Activated T-cell treated with anti-CD3 and anti-CD28 coated beads, Interleukin-2, amount 50 U/mL, for 4 hours (primary cell): ENCODE data around the gene CDK5RAP2. TPM values are rescaled to one million over a fixed set of nuclear protein-coding genes. Genes with fewer than 3 reads are reported as not detected.

ENCODE experiments used
- ATAC-seq, 2 donors: fragments of 200-7000 bp; cut with Tn5 transposase; one replicate each; pipeline ENCODE4 v1.10.0; 2021
- DNase-seq: peaks from one replicate; pipeline ENCODE4 v3.0.0-alpha.2; 2020
- H3K27me3 Mint-ChIP-seq: one replicate; pipeline ENCODE4 v1.8.0; 2021; ENCODE audit warnings: low read depth, mixed read lengths
- H3K36me3 Mint-ChIP-seq: one replicate; pipeline ENCODE4 v1.8.0; 2022; ENCODE audit warnings: mixed read lengths; ENCODE audit not compliant: insufficient read depth
- H3K4me1 Mint-ChIP-seq: one replicate; pipeline ENCODE4 v1.8.0; 2021; ENCODE audit warnings: low read depth, mixed read lengths
- H3K4me3 Mint-ChIP-seq: one replicate; pipeline ENCODE4 v1.8.0; 2021; ENCODE audit warnings: mild to moderate bottlenecking, moderate library complexity, mixed read lengths
- H3K9me3 Mint-ChIP-seq: one replicate; pipeline ENCODE4 v1.8.0; 2021; ENCODE audit warnings: mixed read lengths
- total RNA-seq, 3 donors: library from RNA; stranded (reverse); gene quantifications; one replicate each; pipeline ENCODE4 v1.2.1, GENCODE V29; 2021

The CDK5RAP2 gene
- total RNA-seq, 3 donors from 2014 or later, result 34.2 to 36.2 (median 35.1) TPM

GRCh38 chr9:120377268-120378159 lies 202.5 kb downstream of the CDK5RAP2 start:
- Mint-ChIP-seq H3K4me3 (no peak overlapping the region), H3K27me3 (no peaks in the 10 kb centered on the region), H3K36me3 (peaks cover 11% of the 10 kb centered on the region), H3K4me1 (no peaks in the 10 kb centered on the region), H3K9me3 (peaks cover 12% of the 10 kb centered on the region)
- ATAC-seq, result no peak
- no peak for DNase-seq

GRCh38 chr9:120376101-120376500 lies 203.9 kb downstream of the CDK5RAP2 start:
- H3K27me3 Mint-ChIP-seq, result no peaks in the 10 kb centered on the region
- H3K9me3 Mint-ChIP-seq, result peaks cover 12% of the 10 kb centered on the region
- DNase-seq (no peak), ATAC-seq (no peak)
- no peak overlapping the region for H3K4me3 Mint-ChIP-seq
- peaks cover 8% of the 10 kb centered on the region for H3K36me3 Mint-ChIP-seq
- H3K4me1 Mint-ChIP-seq, result no peaks in the 10 kb centered on the region

- H3K4me3 Mint-ChIP-seq, result no peak overlapping the region
- H3K4me1 Mint-ChIP-seq, result no peaks in the 10 kb centered on the region
- no peaks in the 10 kb centered on the region for H3K27me3 Mint-ChIP-seq
- DNase-seq, result no peak
- no peak for ATAC-seq
- peaks cover 8% of the 10 kb centered on the region for H3K36me3 Mint-ChIP-seq
- H3K9me3 Mint-ChIP-seq, result peaks cover 10% of the 10 kb centered on the region
Observed at GRCh38 chr9:120375316-120375715, 204.7 kb downstream of the CDK5RAP2 start.

GRCh38 chr9:120374817-120375216 lies 205.2 kb downstream of the CDK5RAP2 start:
- Mint-ChIP-seq H3K36me3 (peaks cover 8% of the 10 kb centered on the region), H3K4me3 (no peak overlapping the region), H3K27me3 (no peaks in the 10 kb centered on the region), H3K9me3 (peaks cover 6% of the 10 kb centered on the region), H3K4me1 (no peaks in the 10 kb centered on the region)
- DNase-seq, result no peak
- ATAC-seq, result no peak

GRCh38 chr9:120374239-120374638 lies 205.7 kb downstream of the CDK5RAP2 start:
- peaks cover 6% of the 10 kb centered on the region for H3K9me3 Mint-ChIP-seq
- H3K4me1 Mint-ChIP-seq, result no peaks in the 10 kb centered on the region
- DNase-seq (no peak), ATAC-seq (no peak)
- H3K27me3 Mint-ChIP-seq, result no peaks in the 10 kb centered on the region
- peaks cover 8% of the 10 kb centered on the region for H3K36me3 Mint-ChIP-seq
- H3K4me3 Mint-ChIP-seq, result no peak overlapping the region

GRCh38 chr9:120372040-120372439 lies 207.9 kb downstream of the CDK5RAP2 start:
- no peak for DNase-seq
- Mint-ChIP-seq H3K36me3 (peaks cover 4% of the 10 kb centered on the region), H3K4me3 (no peak overlapping the region), H3K27me3 (no peaks in the 10 kb centered on the region), H3K4me1 (no peaks in the 10 kb centered on the region), H3K9me3 (peaks cover 6% of the 10 kb centered on the region)
- ATAC-seq, result no peak

GRCh38 chr9:120369608-120370220 lies 210.3 kb downstream of the CDK5RAP2 start:
- Mint-ChIP-seq H3K9me3 (peaks cover 6% of the 10 kb centered on the region), H3K27me3 (no peaks in the 10 kb centered on the region), H3K4me1 (no peaks in the 10 kb centered on the region), H3K36me3 (no peaks in the 10 kb centered on the region), H3K4me3 (no peak overlapping the region)
- ATAC-seq, result no peak
- no peak for DNase-seq

- DNase-seq (no peak), ATAC-seq (no peak)
- Mint-ChIP-seq H3K9me3 (peaks cover 6% of the 10 kb centered on the region), H3K27me3 (no peaks in the 10 kb centered on the region), H3K4me1 (no peaks in the 10 kb centered on the region), H3K36me3 (no peaks in the 10 kb centered on the region), H3K4me3 (no peak overlapping the region)
Observed at GRCh38 chr9:120368799-120369198, 211.2 kb downstream of the CDK5RAP2 start.

GRCh38 chr9:120366644-120367019 lies 213.3 kb downstream of the CDK5RAP2 start:
- no peak for ATAC-seq

GRCh38 chr9:120365386-120365785 lies 214.6 kb downstream of the CDK5RAP2 start:
- ATAC-seq (no peak), DNase-seq (no peak)
- H3K36me3 Mint-ChIP-seq, result no peaks in the 10 kb centered on the region
- H3K27me3 Mint-ChIP-seq, result no peaks in the 10 kb centered on the region
- no peak overlapping the region for H3K4me3 Mint-ChIP-seq
- H3K4me1 Mint-ChIP-seq, result no peaks in the 10 kb centered on the region
- H3K9me3 Mint-ChIP-seq, result peaks cover 6% of the 10 kb centered on the region

More at GRCh38 chr9:120366644-120367019, 213.3 kb downstream of the CDK5RAP2 start:
- Mint-ChIP-seq H3K27me3 (no peaks in the 10 kb centered on the region), H3K4me1 (no peaks in the 10 kb centered on the region), H3K9me3 (peaks cover 6% of the 10 kb centered on the region), H3K4me3 (no peak overlapping the region), H3K36me3 (no peaks in the 10 kb centered on the region)
- DNase-seq, result no peak

GRCh38 chr9:120363697-120364096 lies 216.3 kb downstream of the CDK5RAP2 start:
- Mint-ChIP-seq H3K4me1 (no peaks in the 10 kb centered on the region), H3K9me3 (peaks cover 4% of the 10 kb centered on the region), H3K27me3 (no peaks in the 10 kb centered on the region), H3K36me3 (no peaks in the 10 kb centered on the region), H3K4me3 (no peak overlapping the region)
- DNase-seq, result no peak
- no peak for ATAC-seq

GRCh38 chr9:120362446-120362845 lies 217.5 kb downstream of the CDK5RAP2 start:
- no peaks in the 10 kb centered on the region for H3K9me3 Mint-ChIP-seq

GRCh38 chr9:120361551-120361950 lies 218.4 kb downstream of the CDK5RAP2 start:
- H3K4me3 Mint-ChIP-seq, result no peak overlapping the region
- no peaks in the 10 kb centered on the region for H3K9me3 Mint-ChIP-seq
- DNase-seq (no peak), ATAC-seq (no peak)
- H3K36me3 Mint-ChIP-seq, result no peaks in the 10 kb centered on the region
- no peaks in the 10 kb centered on the region for H3K4me1 Mint-ChIP-seq
- H3K27me3 Mint-ChIP-seq, result no peaks in the 10 kb centered on the region

More at GRCh38 chr9:120362446-120362845, 217.5 kb downstream of the CDK5RAP2 start:
- Mint-ChIP-seq H3K4me1 (no peaks in the 10 kb centered on the region), H3K36me3 (no peaks in the 10 kb centered on the region), H3K27me3 (no peaks in the 10 kb centered on the region), H3K4me3 (no peak overlapping the region)
- DNase-seq, result no peak
- ATAC-seq, result no peak

GRCh38 chr9:120360510-120360909 lies 219.5 kb downstream of the CDK5RAP2 start:
- no peak for DNase-seq

GRCh38 chr9:120360046-120360445 lies 219.9 kb downstream of the CDK5RAP2 start:
- ATAC-seq (no peak), DNase-seq (no peak)
- H3K36me3 Mint-ChIP-seq, result no peaks in the 10 kb centered on the region
- H3K4me3 Mint-ChIP-seq, result no peak overlapping the region
- H3K27me3 Mint-ChIP-seq, result no peaks in the 10 kb centered on the region
- H3K4me1 Mint-ChIP-seq, result no peaks in the 10 kb centered on the region
- peaks cover 3% of the 10 kb centered on the region for H3K9me3 Mint-ChIP-seq

More at GRCh38 chr9:120360510-120360909, 219.5 kb downstream of the CDK5RAP2 start:
- Mint-ChIP-seq H3K27me3 (no peaks in the 10 kb centered on the region), H3K4me3 (no peak overlapping the region), H3K9me3 (peaks cover 3% of the 10 kb centered on the region), H3K4me1 (no peaks in the 10 kb centered on the region), H3K36me3 (no peaks in the 10 kb centered on the region)
- no peak for ATAC-seq
